SK-N-SH (cell line): Measurements from ENCODE around the gene DBP. TPM values are rescaled to one million over a fixed set of nuclear protein-coding genes. Genes with fewer than 3 reads are reported as not detected.

Experiments
- CTCF ChIA-PET: fragments of 300-600, 350-600 bp; formaldehyde crosslinking; extraction: SDS; loops from one replicate; lab custom pipeline; 2021; lab: Yijun Ruan, JAX
- POLR2A ChIA-PET: fragments of 350-600 bp; sonication (Branson Sonifier 250); formaldehyde crosslinking; extraction: SDS; loops from one replicate; lab custom pipeline; 2020; ENCODE audit warnings: antibody characterized with exemption, inconsistent platforms; lab: Yijun Ruan, JAX
- DNase-seq: peaks from one replicate; pipeline ENCODE4 v3.0.0; 2012
- H2AFZ ChIP-seq: fragments of 200-600 bp; sonication (generic); 2 replicates; pipeline ENCODE4 v1.8.1; 2016; ENCODE audit warnings: antibody characterized with exemption, mild to moderate bottlenecking, low read depth
- H3F3A ChIP-seq: fragments of 200-600 bp; sonication (generic); replicated peaks from 2 replicates; pipeline ENCODE3; 2016; ENCODE audit warnings: antibody characterized with exemption, mild to moderate bottlenecking; ENCODE audit not compliant: insufficient read depth
- H3K27ac ChIP-seq, 2 experiments: fragments of 200-500 bp in 1 of 2; fragments of 200-600 bp in 1 of 2; sonication (Bioruptor generic) in 1 of 2; sonication (generic), shearing (Covaris generic) in 1 of 2; 2 replicates each; pipeline versions ENCODE4 v1.5.1 to v1.6.1; 2014 to 2016; ENCODE audit warnings: low read depth in 2 of 2, inconsistent platforms in 1 of 2, low read length in 1 of 2, mild to moderate bottlenecking in 1 of 2, mixed read lengths in 1 of 2
- H3K27me3 ChIP-seq: fragments of 200-600 bp; sonication (generic), shearing (Covaris generic); 2 replicates; pipeline ENCODE4 v1.6.1; 2016; ENCODE audit warnings: mixed run types; ENCODE audit not compliant: insufficient read depth
- H3K36me3 ChIP-seq, 2 experiments: fragments of 200-500 bp in 1 of 2; fragments of 200-600 bp in 1 of 2; sonication (Bioruptor generic) in 1 of 2; sonication (generic) in 1 of 2; replicated peaks in 1 of 2; 2 replicates each; pipeline versions ENCODE3 to v1.5.1; 2014 to 2016; ENCODE audit warnings: low read length in 1 of 2, mild to moderate bottlenecking in 1 of 2; ENCODE audit not compliant: insufficient read depth in 2 of 2, control insufficient read depth in 1 of 2
- H3K4me1 ChIP-seq, 2 experiments: fragments of 200-500 bp in 1 of 2; fragments of 200-600 bp in 1 of 2; sonication (Bioruptor generic) in 1 of 2; sonication (generic), shearing (Covaris generic) in 1 of 2; 2 replicates each; pipeline versions ENCODE4 v1.5.1 to v1.6.1; 2014 to 2016; ENCODE audit warnings: low read depth in 1 of 2, low read length in 1 of 2, mixed run types in 1 of 2; ENCODE audit not compliant: insufficient read depth in 2 of 2, control insufficient read depth in 1 of 2
- H3K4me2 ChIP-seq: fragments of 200-600 bp; sonication (generic), shearing (Covaris generic); 2 replicates; pipeline ENCODE4 v1.6.1; 2017; ENCODE audit warnings: mixed run types
- H3K4me3 ChIP-seq, 2 experiments: fragments of 200-500 bp in 1 of 2; fragments of 200-600 bp in 1 of 2; sonication (Bioruptor generic) in 1 of 2; sonication (generic), shearing (Covaris generic) in 1 of 2; 2 replicates each; pipeline versions ENCODE4 v1.5.1 to v1.8.1; 2014 to 2016; ENCODE audit warnings: low read depth in 2 of 2, inconsistent platforms in 1 of 2, low read length in 1 of 2, mild to moderate bottlenecking in 1 of 2, mixed read lengths in 1 of 2, moderate library complexity in 1 of 2
- H3K79me2 ChIP-seq: fragments of 200-600 bp; sonication (generic); 2 replicates; pipeline ENCODE4 v1.8.1; 2017; ENCODE audit warnings: mild to moderate bottlenecking; ENCODE audit not compliant: insufficient read depth
- H3K9ac ChIP-seq: fragments of 200-600 bp; sonication (generic); 2 replicates; pipeline ENCODE4 v1.6.1; 2017; ENCODE audit warnings: mixed run types
- H3K9me2 ChIP-seq: fragments of 200-600 bp; sonication (generic); 2 replicates; pipeline ENCODE4 v1.6.1; 2017; ENCODE audit warnings: mixed run types
- H3K9me3 ChIP-seq: fragments of 200-600 bp; sonication (generic); 2 replicates; pipeline ENCODE4 v1.6.1; 2017; ENCODE audit warnings: mixed run types, mild to moderate bottlenecking, moderate library complexity
- H4K20me1 ChIP-seq: fragments of 200-600 bp; sonication (generic); 2 replicates; pipeline ENCODE4 v1.6.1; 2017; ENCODE audit warnings: mild to moderate bottlenecking, mixed run types; ENCODE audit not compliant: insufficient read depth
- CHD2 ChIP-seq: fragments of 150-350 bp; IDR thresholded peaks from 2 replicates; pipeline ENCODE4 v1.6.1; 2018; ENCODE audit warnings: low read length; ENCODE audit not compliant: partially characterized antibody
- EP300 ChIP-seq, 2 experiments: IDR thresholded peaks; 2 replicates each; pipeline versions ENCODE4 v1.4.0 to v1.6.1; 2012; ENCODE audit warnings: borderline replicate concordance in 1 of 2, low read depth in 1 of 2, low read length in 1 of 2
- FOXM1 ChIP-seq: IDR thresholded peaks from 2 replicates; pipeline ENCODE4 v1.4.0; 2012; ENCODE audit warnings: low read depth, mild to moderate bottlenecking
- GABPA ChIP-seq: IDR thresholded peaks from 2 replicates; pipeline ENCODE4 v1.4.0; 2012; ENCODE audit warnings: low read depth, mild to moderate bottlenecking
- JUND ChIP-seq: IDR thresholded peaks from 2 replicates; pipeline ENCODE4 v1.4.0; 2012
- MEF2A ChIP-seq: IDR thresholded peaks from 2 replicates; pipeline ENCODE4 v1.4.0; 2012; ENCODE audit warnings: low read depth, borderline replicate concordance
- MXI1 ChIP-seq: IDR thresholded peaks from 2 replicates; pipeline ENCODE4 v1.6.1; 2012; ENCODE audit warnings: mild to moderate bottlenecking, low read depth, low read length, improper control_type of control experiment
- NFIC ChIP-seq: IDR thresholded peaks from 2 replicates; pipeline ENCODE4 v1.4.0; 2012; ENCODE audit warnings: borderline replicate concordance
- NRF1 ChIP-seq: IDR thresholded peaks from 2 replicates; pipeline ENCODE4 v1.6.1; 2012; ENCODE audit warnings: low read depth, mild to moderate bottlenecking, low read length
- RAD21 ChIP-seq: IDR thresholded peaks from 2 replicates; pipeline ENCODE4 v1.6.1; 2012; ENCODE audit warnings: mild to moderate bottlenecking, low read length
- RFX5 ChIP-seq: IDR thresholded peaks from 2 replicates; pipeline ENCODE4 v1.6.1; 2012; ENCODE audit warnings: mild to moderate bottlenecking, improper control_type of control experiment, low read length
- SMC3 ChIP-seq: IDR thresholded peaks from 2 replicates; pipeline ENCODE4 v1.6.1; 2012; ENCODE audit warnings: low read depth, low read length, improper control_type of control experiment
- WGBS: methylation state at CpG from one replicate; pipeline ENCODE4 v1.1.6; 2017; ENCODE audit warnings: low lambda C conversion rate; 5-methylcytosine and 5-hydroxymethylcytosine counted together
- polyA plus RNA-seq, 3 experiments: library from polyadenylated mRNA; depleted of rRNA; stranded (reverse); fragments of >200 nt; gene quantifications; 2 replicates each; pipeline ENCODE4 v1.2.3, GENCODE V29; 2012
- TF ChIP-seq, protein P1 (sequence below): fragments of 150-350 bp; IDR thresholded peaks from 2 replicates; pipeline ENCODE4 v1.6.1; 2017; ENCODE audit warnings: antibody characterized with exemption, low read length, low read depth, borderline replicate concordance
- TF ChIP-seq, protein P2 (sequence below): IDR thresholded peaks from 2 replicates; pipeline ENCODE4 v1.6.1; 2012; ENCODE audit warnings: mild to moderate bottlenecking, low read depth, low read length, moderate library complexity
- TF ChIP-seq, protein P3 (sequence below): IDR thresholded peaks from 2 replicates; pipeline ENCODE4; 2012
- TF ChIP-seq, protein P4 (sequence below): fragments of 200-600 bp; sonication (generic); IDR thresholded peaks from 2 replicates; pipeline ENCODE4 v1.6.1; 2017; ENCODE audit warnings: antibody characterized with exemption, mild to moderate bottlenecking, moderate library complexity
- TF ChIP-seq, protein P5 (sequence below): IDR thresholded peaks from 2 replicates; pipeline ENCODE4 v1.4.0; 2012; ENCODE audit warnings: low read depth, borderline replicate concordance

The DBP gene
- polyA plus RNA-seq, 1 of the 3 experiments (the other 2 are of a cell fraction), result 12.6 TPM

DNA sequence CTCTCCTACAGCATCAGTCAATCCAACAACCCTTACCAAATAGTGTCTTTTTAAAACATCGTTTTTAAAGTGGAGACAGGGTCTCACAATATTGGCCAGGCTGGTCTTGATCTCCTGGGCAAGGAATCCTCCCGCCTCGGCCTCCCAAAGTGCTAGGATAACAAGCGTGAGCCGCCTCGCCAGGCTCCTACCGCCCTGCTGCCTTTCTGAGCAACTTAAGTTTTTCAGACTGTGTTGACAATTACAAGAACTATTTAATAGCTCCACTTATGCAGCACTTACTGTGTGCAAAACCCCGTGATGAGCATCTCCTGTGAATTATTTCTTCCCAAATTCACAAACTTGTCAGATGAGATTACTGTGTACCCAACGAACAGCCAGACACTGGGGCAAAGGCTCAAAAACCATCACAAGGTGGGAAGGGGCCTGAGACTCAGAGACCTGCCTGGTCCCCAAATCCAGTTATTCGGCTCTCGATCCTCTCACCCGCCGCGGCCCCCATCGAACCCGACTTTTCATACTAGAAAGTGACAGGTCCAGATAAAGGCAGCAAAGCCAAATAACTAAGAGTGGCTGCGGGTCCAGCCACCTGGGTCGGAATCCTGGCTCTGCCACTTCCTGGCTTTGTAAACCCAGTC is 18.8 kb downstream of the DBP start:
- Histone ChIP-seq H3K27me3 (no peaks in the 10 kb centered on the region), H3K36me3 (peaks cover 32 to 33% of the 10 kb centered on the region in 2 experiments), H3K9me2 (no peaks in the 10 kb centered on the region), H3K4me1 (peaks cover 14 to 44% of the 10 kb centered on the region in 2 experiments; a peak in 3 of 4 replicates), H4K20me1 (peaks cover 39% of the 10 kb centered on the region), H3K27ac (peak overlapping the region; percentile 74 to 92), H3K4me3 (peak overlapping the region; percentile 93 to 99), H3K9me3 (no peaks in the 10 kb centered on the region), H3K9ac (peak overlapping the region; percentile 99), H3K79me2 (peaks cover 38% of the 10 kb centered on the region), H2AFZ (no peak overlapping the region), H3K4me2 (peak overlapping the region; percentile 91), H3F3A (peaks cover 59% of the 10 kb centered on the region)
- under 1% methylated on average over 18 of the region's 18 CpGs for WGBS
- POLR2A ChIA-PET, result interaction anchor here (0.6 to 1.7 kb wide), 7 partner anchors 9 to 161 kb away, joined by 3 to 17 read pairs (median 4); no protein-coding TSS in a partner anchor
- CTCF ChIA-PET, result interaction anchor here (1.0 to 3.7 kb wide), 5 partner anchors 10 to 121 kb away, joined by 3 to 26 read pairs (median 4); no protein-coding TSS in a partner anchor
- TF ChIP-seq MEF2A (no peak), RAD21 (no peak), RFX5 (no peak), CHD2 (no peak), JUND (no peak), GABPA (no peak), SMC3 (no peak), NFIC (no peak), EP300 (IDR thresholded peaks at IDR 0.05; ENCODE audit: borderline replicate concordance in 1 of 2, low read depth in 1 of 2, low read length in 1 of 2) (no peak), NRF1 (no peak), MXI1 (no peak), FOXM1 (no peak)
- TF ChIP-seq, protein P1, sequence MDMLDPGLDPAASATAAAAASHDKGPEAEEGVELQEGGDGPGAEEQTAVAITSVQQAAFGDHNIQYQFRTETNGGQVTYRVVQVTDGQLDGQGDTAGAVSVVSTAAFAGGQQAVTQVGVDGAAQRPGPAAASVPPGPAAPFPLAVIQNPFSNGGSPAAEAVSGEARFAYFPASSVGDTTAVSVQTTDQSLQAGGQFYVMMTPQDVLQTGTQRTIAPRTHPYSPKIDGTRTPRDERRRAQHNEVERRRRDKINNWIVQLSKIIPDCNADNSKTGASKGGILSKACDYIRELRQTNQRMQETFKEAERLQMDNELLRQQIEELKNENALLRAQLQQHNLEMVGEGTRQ, result no peak
- TF ChIP-seq, protein P2, sequence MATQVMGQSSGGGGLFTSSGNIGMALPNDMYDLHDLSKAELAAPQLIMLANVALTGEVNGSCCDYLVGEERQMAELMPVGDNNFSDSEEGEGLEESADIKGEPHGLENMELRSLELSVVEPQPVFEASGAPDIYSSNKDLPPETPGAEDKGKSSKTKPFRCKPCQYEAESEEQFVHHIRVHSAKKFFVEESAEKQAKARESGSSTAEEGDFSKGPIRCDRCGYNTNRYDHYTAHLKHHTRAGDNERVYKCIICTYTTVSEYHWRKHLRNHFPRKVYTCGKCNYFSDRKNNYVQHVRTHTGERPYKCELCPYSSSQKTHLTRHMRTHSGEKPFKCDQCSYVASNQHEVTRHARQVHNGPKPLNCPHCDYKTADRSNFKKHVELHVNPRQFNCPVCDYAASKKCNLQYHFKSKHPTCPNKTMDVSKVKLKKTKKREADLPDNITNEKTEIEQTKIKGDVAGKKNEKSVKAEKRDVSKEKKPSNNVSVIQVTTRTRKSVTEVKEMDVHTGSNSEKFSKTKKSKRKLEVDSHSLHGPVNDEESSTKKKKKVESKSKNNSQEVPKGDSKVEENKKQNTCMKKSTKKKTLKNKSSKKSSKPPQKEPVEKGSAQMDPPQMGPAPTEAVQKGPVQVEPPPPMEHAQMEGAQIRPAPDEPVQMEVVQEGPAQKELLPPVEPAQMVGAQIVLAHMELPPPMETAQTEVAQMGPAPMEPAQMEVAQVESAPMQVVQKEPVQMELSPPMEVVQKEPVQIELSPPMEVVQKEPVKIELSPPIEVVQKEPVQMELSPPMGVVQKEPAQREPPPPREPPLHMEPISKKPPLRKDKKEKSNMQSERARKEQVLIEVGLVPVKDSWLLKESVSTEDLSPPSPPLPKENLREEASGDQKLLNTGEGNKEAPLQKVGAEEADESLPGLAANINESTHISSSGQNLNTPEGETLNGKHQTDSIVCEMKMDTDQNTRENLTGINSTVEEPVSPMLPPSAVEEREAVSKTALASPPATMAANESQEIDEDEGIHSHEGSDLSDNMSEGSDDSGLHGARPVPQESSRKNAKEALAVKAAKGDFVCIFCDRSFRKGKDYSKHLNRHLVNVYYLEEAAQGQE, result no peak
- TF ChIP-seq, protein P3, sequence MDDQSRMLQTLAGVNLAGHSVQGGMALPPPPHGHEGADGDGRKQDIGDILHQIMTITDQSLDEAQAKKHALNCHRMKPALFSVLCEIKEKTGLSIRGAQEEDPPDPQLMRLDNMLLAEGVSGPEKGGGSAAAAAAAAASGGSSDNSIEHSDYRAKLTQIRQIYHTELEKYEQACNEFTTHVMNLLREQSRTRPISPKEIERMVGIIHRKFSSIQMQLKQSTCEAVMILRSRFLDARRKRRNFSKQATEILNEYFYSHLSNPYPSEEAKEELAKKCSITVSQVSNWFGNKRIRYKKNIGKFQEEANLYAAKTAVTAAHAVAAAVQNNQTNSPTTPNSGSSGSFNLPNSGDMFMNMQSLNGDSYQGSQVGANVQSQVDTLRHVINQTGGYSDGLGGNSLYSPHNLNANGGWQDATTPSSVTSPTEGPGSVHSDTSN, result no peak
- TF ChIP-seq, protein P4, sequence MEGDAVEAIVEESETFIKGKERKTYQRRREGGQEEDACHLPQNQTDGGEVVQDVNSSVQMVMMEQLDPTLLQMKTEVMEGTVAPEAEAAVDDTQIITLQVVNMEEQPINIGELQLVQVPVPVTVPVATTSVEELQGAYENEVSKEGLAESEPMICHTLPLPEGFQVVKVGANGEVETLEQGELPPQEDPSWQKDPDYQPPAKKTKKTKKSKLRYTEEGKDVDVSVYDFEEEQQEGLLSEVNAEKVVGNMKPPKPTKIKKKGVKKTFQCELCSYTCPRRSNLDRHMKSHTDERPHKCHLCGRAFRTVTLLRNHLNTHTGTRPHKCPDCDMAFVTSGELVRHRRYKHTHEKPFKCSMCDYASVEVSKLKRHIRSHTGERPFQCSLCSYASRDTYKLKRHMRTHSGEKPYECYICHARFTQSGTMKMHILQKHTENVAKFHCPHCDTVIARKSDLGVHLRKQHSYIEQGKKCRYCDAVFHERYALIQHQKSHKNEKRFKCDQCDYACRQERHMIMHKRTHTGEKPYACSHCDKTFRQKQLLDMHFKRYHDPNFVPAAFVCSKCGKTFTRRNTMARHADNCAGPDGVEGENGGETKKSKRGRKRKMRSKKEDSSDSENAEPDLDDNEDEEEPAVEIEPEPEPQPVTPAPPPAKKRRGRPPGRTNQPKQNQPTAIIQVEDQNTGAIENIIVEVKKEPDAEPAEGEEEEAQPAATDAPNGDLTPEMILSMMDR, result no peak
- TF ChIP-seq, protein P5, sequence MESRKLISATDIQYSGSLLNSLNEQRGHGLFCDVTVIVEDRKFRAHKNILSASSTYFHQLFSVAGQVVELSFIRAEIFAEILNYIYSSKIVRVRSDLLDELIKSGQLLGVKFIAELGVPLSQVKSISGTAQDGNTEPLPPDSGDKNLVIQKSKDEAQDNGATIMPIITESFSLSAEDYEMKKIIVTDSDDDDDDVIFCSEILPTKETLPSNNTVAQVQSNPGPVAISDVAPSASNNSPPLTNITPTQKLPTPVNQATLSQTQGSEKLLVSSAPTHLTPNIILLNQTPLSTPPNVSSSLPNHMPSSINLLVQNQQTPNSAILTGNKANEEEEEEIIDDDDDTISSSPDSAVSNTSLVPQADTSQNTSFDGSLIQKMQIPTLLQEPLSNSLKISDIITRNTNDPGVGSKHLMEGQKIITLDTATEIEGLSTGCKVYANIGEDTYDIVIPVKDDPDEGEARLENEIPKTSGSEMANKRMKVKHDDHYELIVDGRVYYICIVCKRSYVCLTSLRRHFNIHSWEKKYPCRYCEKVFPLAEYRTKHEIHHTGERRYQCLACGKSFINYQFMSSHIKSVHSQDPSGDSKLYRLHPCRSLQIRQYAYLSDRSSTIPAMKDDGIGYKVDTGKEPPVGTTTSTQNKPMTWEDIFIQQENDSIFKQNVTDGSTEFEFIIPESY, result no peak
- no peak for DNase-seq
